B cell (primary cell): ENCODE results near the gene GAL3ST2. TPM values are rescaled to one million over a fixed set of nuclear protein-coding genes. Genes with fewer than 3 reads are reported as not detected.

Experiments used
- ATAC-seq: fragments of 200-7000 bp; cut with Tn5 transposase; one replicate; pipeline ENCODE4 v1.10.0; 2021; ENCODE audit warnings: low read depth, mild to moderate bottlenecking, moderate number of reproducible peaks, moderate library complexity
- CTCF ChIA-PET: fragments of 350-600 bp; sonication (Branson Sonifier 250); formaldehyde crosslinking; loops from one replicate; lab custom pipeline; 2021; ENCODE audit warnings: antibody characterized with exemption, inconsistent platforms; lab: Charles Lee
- POLR2A ChIA-PET: fragments of 350-600 bp; sonication (Branson Sonifier 250); formaldehyde crosslinking; loops from one replicate; lab custom pipeline; 2021; ENCODE audit warnings: antibody characterized with exemption; lab: Charles Lee
- DNase-seq: peaks from one replicate; pipeline ENCODE4 v3.0.0; 2013
- H2AFZ ChIP-seq: 2 replicates; pipeline ENCODE4 v1.6.1; 2012; ENCODE audit warnings: mild to moderate bottlenecking, low read depth, low read length; ENCODE audit not compliant: insufficient read depth, poor library complexity, severe bottlenecking
- H3K27ac ChIP-seq, 2 donors: 1 replicate in 1 of 2; 2 replicates in 1 of 2; pipeline ENCODE4 v1.5.1; 2012 to 2013; ENCODE audit warnings: low read length in 2 of 2, mild to moderate bottlenecking in 2 of 2, moderate library complexity in 1 of 2
- H3K27me3 ChIP-seq, 4 experiments: fragments of 200-600 bp in 1 of 4; sonication (generic) in 1 of 4; replicated peaks in 1 of 4; 1 replicate in 2 of 4; 2 replicates in 2 of 4; pipeline versions ENCODE4 v1.6.1 to v1.7.0; 2013 to 2016; ENCODE audit warnings: low read length in 3 of 4, mild to moderate bottlenecking in 2 of 4, mixed read lengths in 1 of 4, moderate library complexity in 1 of 4; ENCODE audit not compliant: insufficient read depth in 4 of 4, control insufficient read depth in 3 of 4; ENCODE audit errors: control extremely low read depth in 1 of 4
- H3K36me3 ChIP-seq, 2 experiments: replicated peaks in 1 of 2; 1 replicate in 1 of 2; 2 replicates in 1 of 2; pipeline versions ENCODE4 v1.6.1 to v1.7.1; 2013; ENCODE audit warnings: low read length in 1 of 2; ENCODE audit not compliant: insufficient read depth in 2 of 2, control insufficient read depth in 1 of 2; ENCODE audit errors: control extremely low read depth in 1 of 2, extremely low read depth in 1 of 2
- H3K4me1 ChIP-seq, 2 donors: fragments of 200-600 bp in 1 of 2; sonication (generic) in 1 of 2; 1 replicate in 1 of 2; 2 replicates in 1 of 2; pipeline versions ENCODE4 v1.5.1 to v1.6.1; 2013 to 2017; ENCODE audit warnings: low read length in 2 of 2; ENCODE audit not compliant: control insufficient read depth in 2 of 2, insufficient read depth in 2 of 2
- H3K4me2 ChIP-seq: replicated peaks from 2 replicates; pipeline ENCODE3; 2012; ENCODE audit warnings: mild to moderate bottlenecking, low read depth, low read length; ENCODE audit not compliant: poor library complexity, severe bottlenecking
- H3K4me3 ChIP-seq, 5 experiments: fragments of 200-600 bp in 1 of 5; sonication (generic) in 1 of 5; 1 replicate in 3 of 5; 2 replicates in 2 of 5; pipeline versions ENCODE4 v1.5.1 to v1.7.0; 2011 to 2016; ENCODE audit warnings: low read length in 4 of 5, mild to moderate bottlenecking in 4 of 5, low read depth in 2 of 5, control low read depth in 1 of 5, moderate library complexity in 1 of 5; ENCODE audit not compliant: insufficient read depth in 1 of 5; ENCODE audit errors: control extremely low read depth in 1 of 5, extremely low read depth in 1 of 5
- H3K79me2 ChIP-seq: fragments of 200-600 bp; sonication (generic); one replicate; pipeline ENCODE4 v1.6.0; 2016; ENCODE audit warnings: low read length; ENCODE audit not compliant: control insufficient read depth, insufficient read depth
- H3K9ac ChIP-seq: fragments of 200-600 bp; sonication (generic); 2 replicates; pipeline ENCODE4 v1.6.1; 2017; ENCODE audit warnings: mild to moderate bottlenecking, low read length, moderate library complexity
- H3K9me3 ChIP-seq, 3 donors: one replicate each; pipeline versions ENCODE4 v1.6.1 to v1.7.1; 2013; ENCODE audit warnings: low read length in 2 of 3; ENCODE audit not compliant: control insufficient read depth in 2 of 3, insufficient read depth in 1 of 3; ENCODE audit errors: control extremely low read depth in 1 of 3
- H4K20me1 ChIP-seq: 2 replicates; pipeline ENCODE4 v1.6.0; 2012; ENCODE audit warnings: mild to moderate bottlenecking, low read length; ENCODE audit not compliant: insufficient read depth, control insufficient read depth, poor library complexity, severe bottlenecking
- H3K27ac Mint-ChIP-seq: one replicate; pipeline ENCODE4 v1.8.0; 2021; ENCODE audit warnings: mixed read lengths
- H3K27me3 Mint-ChIP-seq: one replicate; pipeline ENCODE4 v1.8.0; 2021; ENCODE audit warnings: mixed read lengths
- H3K4me1 Mint-ChIP-seq: one replicate; pipeline ENCODE4 v1.8.0; 2021; ENCODE audit warnings: mixed read lengths
- H3K4me3 Mint-ChIP-seq: one replicate; pipeline ENCODE4 v1.8.0; 2021; ENCODE audit warnings: mixed read lengths
- H3K9me3 Mint-ChIP-seq: one replicate; pipeline ENCODE4 v1.8.0; 2022; ENCODE audit warnings: mixed read lengths; ENCODE audit not compliant: insufficient read depth
- CTCF ChIP-seq: fragments of 200-600 bp; IDR thresholded peaks from one replicate; pipeline ENCODE4 v1.8.0; 2022; ENCODE audit warnings: antibody characterized with exemption, mild to moderate bottlenecking
- EZH2 ChIP-seq: IDR thresholded peaks from 2 replicates; pipeline ENCODE4 v1.6.1; 2012; ENCODE audit warnings: borderline replicate concordance, low read depth, mild to moderate bottlenecking, moderate library complexity, low read length; ENCODE audit not compliant: insufficient read depth, poor library complexity, severe bottlenecking
- WGBS: methylation state at CpG from one replicate; pipeline ENCODE4 v1.1.5; 2013; ENCODE audit warnings: missing lambda C conversion rate; ENCODE audit not compliant: insufficient coverage; 5-methylcytosine and 5-hydroxymethylcytosine counted together
- intact Hi-C: fragments of 100-400 bp; cut with micrococcal nuclease; formaldehyde crosslinking; loops from one replicate; pipeline ENCODE4 v1.10.0; 2022
- polyA plus RNA-seq: library from polyadenylated mRNA; depleted of rRNA; stranded (reverse); fragments of >200 nt; gene quantifications from 2 replicates; pipeline ENCODE4 v1.2.3, GENCODE V29; 2012
- total RNA-seq, 2 donors: library from RNA; stranded (reverse); fragments of 120-200 nt in 1 of 2; gene quantifications; 1 replicate in 1 of 2; 2 replicates in 1 of 2; pipeline versions ENCODE4 v1.2.3 to v1.2.4, GENCODE V29; 2013 to 2022

GAL3ST2 gene
- total and polyA plus RNA-seq, 2 donors (not counting 1 experiment from before 2014, with no cell fraction given), result 0.10 TPM; not detected in 1

DNA sequence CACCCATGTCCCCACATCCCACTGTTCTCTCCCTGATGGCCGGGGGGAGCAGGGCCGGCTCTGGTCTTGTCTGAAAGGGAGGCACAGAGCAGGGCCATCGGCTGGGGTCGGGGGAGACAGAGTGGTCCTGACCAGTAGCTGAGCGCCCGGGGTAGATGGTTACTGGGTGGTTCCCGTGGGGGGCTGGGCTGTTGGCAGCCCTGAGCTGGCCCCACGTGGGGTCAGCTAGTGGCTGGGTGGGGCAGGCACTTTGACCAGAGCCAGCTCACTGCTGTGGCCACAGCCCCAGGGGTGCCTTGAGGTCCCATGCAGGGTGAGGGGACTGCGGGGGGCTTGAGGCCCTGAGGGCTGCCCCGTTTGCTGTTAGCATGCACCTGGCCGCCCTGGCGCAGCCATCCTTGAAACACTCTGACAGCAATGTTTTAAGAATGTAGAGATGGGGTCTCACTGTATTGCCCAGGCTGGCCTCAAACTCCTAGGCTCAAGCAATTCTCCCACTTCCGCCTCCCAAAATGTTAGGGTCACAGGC, 20.1 kb downstream of the GAL3ST2 start:
- no peak overlapping the region for H3K9ac ChIP-seq
- H3K79me2 ChIP-seq, result no peaks in the 10 kb centered on the region
- Mint-ChIP-seq H3K4me1 (no peaks in the 10 kb centered on the region), H3K9me3 (no peaks in the 10 kb centered on the region), H3K27me3 (peaks cover 2% of the 10 kb centered on the region), H3K27ac (no peak overlapping the region), H3K4me3 (no peak overlapping the region)
- intact Hi-C loops, result no loop called here
- no peak overlapping the region for H3K4me2 ChIP-seq
- no peaks in the 10 kb centered on the region for H3K4me1 ChIP-seq
- TF ChIP-seq EZH2, result no peak
- TF ChIP-seq CTCF, result no peak
- H4K20me1 ChIP-seq, result no peaks in the 10 kb centered on the region
- WGBS, result 92% methylated on average over 11 of the region's 13 CpGs
- H3K9me3 ChIP-seq, result no peaks in the 10 kb centered on the region
- H3K4me3 ChIP-seq, result no peak overlapping the region
- no peak for DNase-seq
- CTCF ChIA-PET, result no interaction called here
- no peaks in the 10 kb centered on the region for H3K36me3 ChIP-seq
- H2AFZ ChIP-seq, result no peak overlapping the region
- POLR2A ChIA-PET, result no interaction called here
- ATAC-seq, result no peak
- H3K27me3 ChIP-seq, result no peaks in the 10 kb centered on the region
- H3K27ac ChIP-seq, result no peak overlapping the region

DNA sequence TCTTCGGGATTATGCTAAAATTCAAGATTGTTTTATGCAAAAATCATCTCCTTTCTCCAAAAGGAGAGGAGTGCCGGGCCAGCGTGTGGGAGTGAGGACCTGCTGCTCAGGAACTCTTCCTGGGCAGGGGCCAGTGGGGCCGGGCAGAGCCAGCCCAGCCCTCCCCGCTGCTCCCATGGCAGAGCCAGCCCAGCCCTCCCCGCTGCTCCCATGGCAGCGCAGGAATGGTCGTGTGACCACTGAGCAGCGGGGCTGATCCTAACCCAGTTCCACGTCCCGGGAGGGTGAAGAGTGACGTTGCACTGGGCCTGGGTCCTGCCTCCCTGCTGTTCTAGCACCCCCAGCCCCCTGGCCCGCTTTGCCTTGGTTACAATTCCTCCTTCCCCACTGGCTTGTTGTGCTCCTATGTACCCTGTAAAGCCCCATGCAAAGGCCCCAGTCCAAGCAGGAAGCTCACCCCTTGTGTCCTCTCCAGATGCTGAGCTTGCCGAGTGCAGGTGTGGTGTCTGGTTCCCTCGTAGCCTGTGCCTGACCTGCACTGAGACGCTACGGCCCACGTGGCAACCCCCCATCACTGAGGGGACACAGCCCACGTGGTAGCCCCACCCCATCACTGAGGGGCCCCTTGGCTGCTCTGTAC, 20.9 kb downstream of the GAL3ST2 start:
- H3K27ac Mint-ChIP-seq, result no peak overlapping the region
- Histone ChIP-seq H3K9me3 (no peaks in the 10 kb centered on the region), H4K20me1 (no peaks in the 10 kb centered on the region), H3K27me3 (no peaks in the 10 kb centered on the region), H3K27ac (no peak overlapping the region), H3K36me3 (no peaks in the 10 kb centered on the region), H3K4me2 (no peak overlapping the region), H3K79me2 (no peaks in the 10 kb centered on the region), H3K4me1 (no peaks in the 10 kb centered on the region), H2AFZ (no peak overlapping the region), H3K9ac (no peak overlapping the region), H3K4me3 (no peak overlapping the region)
- H3K4me3 Mint-ChIP-seq, result no peak overlapping the region
- 92% methylated on average over 18 of the region's 19 CpGs for WGBS
- peaks cover 2% of the 10 kb centered on the region for H3K27me3 Mint-ChIP-seq
- ChIA-PET POLR2A (no interaction called here), CTCF (no interaction called here)
- ATAC-seq (no peak), DNase-seq (no peak)
- TF ChIP-seq EZH2 (no peak), CTCF (no peak)
- intact Hi-C loops, result no loop called here
- H3K9me3 Mint-ChIP-seq, result no peaks in the 10 kb centered on the region
- no peaks in the 10 kb centered on the region for H3K4me1 Mint-ChIP-seq
